ENCODE measurements around the gene MARK3.
"Not testable (repeated sequence)": the region's sequence is repeated elsewhere in the genome, so short reads cannot be mapped to it uniquely, and the experiment has no call there.

MARK3 gene

DNA sequence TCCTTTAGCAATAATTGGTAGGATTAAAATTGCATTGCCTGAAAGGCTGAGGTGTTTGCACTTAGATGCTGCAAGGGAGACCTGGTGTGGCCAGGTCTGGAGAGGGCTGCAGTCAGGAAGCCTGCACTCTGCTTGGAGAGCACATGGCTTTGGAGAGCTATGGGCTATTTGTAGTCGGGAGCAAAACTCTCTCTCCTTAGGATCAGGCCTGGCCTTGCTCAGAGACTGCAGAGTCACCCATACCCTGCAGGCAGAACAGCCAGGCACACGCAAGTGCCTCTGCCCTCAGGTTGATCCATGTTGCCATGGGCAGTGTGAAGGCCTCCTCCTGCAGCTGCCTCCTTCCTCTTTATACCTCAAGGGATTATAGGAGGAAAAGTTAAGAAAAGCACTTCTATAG is 110.6 kb downstream of the MARK3 start:
- no peak for DNase-seq

DNA sequence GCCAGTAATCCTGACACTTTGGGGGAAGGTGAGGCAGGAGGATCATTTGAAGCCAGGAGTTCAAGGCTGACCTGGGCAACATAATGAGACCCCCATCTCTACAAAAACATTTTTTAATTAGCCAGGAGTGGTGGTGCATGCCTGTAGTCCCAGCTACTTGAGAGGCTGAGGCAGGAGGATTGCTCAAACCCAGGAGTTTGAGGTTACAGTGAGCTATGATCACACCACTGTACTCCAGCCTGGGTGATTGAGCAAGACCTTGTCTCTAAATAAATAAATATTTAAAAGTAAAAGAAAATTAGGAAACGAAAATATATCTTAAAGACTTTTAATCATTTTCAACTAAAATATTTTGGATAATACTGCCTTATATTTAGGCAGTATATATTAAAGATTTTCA is 111.6 kb downstream of the MARK3 start:
- no peak for DNase-seq

DNA sequence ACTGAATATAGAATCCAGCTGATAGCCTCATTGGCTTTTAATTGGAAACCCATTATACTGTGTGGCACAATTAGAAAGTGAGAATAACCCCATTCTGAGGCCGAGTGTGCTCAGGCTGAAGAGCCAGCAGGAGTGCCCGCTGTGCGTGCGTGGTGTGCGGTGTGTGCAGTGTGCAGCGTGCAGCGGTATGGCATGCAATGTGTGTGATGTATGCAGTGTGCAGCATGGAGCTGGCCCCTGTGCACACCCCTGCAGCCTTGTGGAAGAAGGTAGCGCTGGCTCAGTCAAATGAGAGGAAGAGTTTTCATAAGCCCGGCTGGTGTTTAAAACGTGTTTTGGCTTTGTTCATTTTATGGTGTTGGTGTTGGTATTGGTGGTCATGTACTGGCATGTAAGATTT is 114.5 kb downstream of the MARK3 start:
- no peak for DNase-seq

DNA sequence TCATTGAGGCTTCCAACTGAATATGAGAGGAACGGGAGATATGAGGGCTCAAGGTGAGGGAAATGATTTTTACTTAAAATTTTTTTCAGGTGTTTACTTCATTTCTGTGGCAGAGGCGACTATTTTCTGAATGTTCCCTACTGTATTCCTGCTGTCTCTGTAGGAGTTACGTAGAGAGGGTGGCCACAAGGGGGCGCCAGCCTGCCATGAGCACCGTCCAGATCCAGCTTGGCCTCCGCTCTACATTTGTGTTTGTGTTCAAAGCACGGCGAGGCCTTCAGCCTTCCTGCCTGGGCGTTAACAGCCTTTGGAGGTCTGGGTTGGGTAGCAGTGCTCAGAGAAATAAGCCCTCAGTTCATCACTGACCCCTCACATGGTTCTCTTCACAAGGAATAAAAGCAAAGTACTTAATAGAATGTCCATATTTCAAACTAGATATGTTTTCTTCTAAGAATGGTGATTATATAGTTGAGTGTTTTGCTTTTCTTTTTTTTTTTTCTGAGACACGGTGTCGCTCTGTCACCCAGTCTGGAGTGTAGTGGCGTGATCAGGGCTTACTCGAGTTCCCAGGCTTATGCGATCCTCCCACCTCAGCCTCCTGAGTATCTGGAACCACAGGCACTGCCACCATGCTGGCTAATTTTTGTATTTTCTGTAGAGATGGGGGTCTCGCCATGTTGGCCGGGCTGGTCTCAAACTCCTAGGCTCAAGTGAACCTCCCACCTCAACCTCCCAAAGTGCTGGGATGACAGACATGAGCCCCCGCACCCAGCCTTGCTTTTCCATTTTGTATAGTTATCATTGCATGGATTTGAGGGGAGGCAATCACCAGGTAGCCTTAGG is 115.2 kb downstream of the MARK3 start:
- peak; percentile 80 for DNase-seq

DNA sequence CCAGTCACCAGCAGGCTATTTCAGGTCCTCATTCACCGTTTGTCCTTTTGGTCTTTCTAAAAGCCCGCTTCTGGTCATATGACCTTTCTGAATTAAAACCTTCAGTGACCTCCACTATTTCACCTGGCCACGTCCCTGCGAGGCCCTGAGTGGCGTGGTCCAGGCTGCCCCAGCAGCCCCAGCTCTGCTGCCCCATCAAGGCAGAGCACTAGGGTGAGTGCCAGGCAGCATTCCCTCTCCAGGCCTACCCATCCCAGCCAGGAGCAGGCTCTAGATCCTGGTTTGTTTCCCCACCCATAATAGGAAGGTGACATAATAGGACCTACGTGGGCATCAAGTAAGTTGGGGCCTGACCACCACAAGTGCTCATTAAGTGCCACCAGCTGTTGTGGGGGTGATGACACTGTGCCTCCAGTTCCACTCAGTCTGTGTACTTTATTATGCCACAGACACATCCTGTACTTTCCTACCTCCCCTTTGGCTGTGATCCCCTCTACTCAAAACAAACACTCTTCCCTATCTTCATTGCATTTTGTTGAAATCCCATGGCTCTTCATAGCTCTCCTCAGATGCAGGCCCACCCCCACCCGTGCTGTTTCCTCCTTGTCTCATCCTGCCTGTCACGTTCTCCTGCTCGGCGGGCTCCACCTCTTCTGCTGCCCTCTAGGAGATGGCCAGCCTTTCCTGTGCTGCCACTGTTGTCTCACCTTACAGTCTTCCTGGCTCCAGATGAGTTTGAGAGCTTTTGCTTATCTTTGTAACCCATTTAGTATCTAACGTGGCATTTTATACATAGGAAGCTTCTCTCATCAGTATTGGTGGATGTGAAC is 116.0 kb downstream of the MARK3 start:
- no peak for DNase-seq

DNA sequence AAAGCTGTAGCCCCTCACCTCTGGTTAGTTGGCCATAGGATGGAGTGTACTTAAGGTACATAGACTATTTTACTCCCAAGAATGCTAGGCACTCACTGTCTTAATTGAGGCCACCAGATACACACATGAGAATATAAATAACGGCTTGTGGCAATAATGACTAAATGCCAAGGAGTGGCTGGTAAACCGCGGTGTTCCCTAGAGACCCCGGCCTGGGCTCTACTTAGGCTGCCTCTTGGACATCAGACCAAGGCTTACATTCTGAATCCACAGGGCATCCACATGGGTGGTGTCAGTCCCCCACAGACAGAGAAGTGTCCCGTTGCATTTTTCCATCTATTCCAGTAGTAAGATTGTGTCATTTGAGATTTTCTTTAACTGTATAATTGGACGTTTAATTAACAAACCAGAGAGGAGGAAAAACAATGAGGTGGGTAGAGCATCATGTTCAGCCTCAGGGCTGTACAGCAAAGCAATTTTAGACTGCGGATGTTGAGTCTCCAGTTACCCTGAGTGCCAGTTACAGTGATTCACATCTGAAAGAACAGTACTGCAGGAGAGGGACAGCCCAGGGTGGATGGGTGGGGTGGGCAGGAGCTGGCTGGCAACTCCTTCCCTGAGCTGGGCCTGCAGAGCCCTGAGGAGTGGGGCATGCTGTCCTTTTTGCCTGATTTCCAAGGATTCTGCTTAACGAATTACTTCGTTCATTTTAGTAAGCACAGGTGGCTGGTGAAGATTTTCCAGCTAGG is 116.9 kb downstream of the MARK3 start:
- no peak for DNase-seq

DNA sequence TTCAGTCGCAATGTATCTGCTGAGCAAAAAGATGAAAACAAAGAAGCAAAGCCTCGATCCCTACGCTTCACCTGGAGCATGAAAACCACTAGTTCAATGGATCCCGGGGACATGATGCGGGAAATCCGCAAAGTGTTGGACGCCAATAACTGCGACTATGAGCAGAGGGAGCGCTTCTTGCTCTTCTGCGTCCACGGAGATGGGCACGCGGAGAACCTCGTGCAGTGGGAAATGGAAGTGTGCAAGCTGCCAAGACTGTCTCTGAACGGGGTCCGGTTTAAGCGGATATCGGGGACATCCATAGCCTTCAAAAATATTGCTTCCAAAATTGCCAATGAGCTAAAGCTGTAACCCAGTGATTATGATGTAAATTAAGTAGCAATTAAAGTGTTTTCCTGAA is 117.7 kb downstream of the MARK3 start:
- DNase-seq: no peak

DNA sequence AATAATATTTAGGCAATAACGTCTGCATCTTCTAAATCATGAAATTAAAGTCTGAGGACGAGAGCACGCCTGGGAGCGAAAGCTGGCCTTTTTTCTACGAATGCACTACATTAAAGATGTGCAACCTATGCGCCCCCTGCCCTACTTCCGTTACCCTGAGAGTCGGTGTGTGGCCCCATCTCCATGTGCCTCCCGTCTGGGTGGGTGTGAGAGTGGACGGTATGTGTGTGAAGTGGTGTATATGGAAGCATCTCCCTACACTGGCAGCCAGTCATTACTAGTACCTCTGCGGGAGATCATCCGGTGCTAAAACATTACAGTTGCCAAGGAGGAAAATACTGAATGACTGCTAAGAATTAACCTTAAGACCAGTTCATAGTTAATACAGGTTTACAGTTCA is 118.1 kb downstream of the MARK3 start:
- no peak for DNase-seq

DNA sequence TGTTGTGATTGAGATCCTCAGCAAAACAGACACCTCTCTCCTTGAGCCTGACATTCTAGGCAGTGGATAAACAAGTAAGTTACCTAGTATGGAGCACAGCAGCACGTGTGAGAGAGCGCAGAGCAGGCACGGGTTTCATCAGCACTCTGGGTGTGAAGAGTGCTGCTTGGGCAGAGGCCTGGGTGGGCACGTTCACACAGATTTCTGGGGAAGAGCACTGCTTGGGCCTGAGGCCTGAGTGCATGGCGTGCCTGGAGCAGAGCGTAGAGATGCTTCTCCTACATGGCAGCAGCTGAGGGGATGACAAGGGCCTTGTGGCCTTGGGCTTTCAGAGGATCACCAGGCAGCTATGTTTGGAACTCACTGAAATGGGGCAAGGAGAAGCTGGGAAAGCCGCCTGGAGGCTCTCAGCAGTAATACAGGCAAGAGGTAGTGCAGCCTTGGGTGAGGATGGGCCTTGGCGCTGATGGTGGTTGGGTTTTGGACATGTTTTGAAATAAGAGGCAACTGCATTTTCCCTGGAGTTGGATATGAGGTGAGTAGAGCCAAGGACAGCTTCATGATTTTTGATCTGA is 119.9 kb downstream of the MARK3 start:
- DNase-seq: no peak

DNA sequence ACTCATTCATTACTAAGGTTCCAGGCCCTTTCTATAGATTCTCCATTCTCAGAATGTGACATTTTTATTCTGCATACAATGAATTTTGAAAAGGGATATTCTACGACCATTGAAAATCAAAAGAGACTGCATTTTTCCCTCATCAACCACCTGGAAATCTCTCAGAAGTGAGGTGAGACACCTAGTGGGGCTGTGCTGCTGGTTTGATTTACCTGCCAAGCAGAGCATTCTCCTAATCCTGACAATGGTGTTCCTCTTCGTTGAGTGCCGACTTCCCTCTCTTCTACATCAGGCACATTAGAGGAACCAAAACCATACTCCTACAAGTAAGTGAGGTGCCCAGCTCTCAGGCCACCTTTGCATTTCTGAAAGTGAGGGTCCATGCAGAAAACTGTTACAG is 122.5 kb downstream of the MARK3 start:
- DNase-seq: no peak

DNA sequence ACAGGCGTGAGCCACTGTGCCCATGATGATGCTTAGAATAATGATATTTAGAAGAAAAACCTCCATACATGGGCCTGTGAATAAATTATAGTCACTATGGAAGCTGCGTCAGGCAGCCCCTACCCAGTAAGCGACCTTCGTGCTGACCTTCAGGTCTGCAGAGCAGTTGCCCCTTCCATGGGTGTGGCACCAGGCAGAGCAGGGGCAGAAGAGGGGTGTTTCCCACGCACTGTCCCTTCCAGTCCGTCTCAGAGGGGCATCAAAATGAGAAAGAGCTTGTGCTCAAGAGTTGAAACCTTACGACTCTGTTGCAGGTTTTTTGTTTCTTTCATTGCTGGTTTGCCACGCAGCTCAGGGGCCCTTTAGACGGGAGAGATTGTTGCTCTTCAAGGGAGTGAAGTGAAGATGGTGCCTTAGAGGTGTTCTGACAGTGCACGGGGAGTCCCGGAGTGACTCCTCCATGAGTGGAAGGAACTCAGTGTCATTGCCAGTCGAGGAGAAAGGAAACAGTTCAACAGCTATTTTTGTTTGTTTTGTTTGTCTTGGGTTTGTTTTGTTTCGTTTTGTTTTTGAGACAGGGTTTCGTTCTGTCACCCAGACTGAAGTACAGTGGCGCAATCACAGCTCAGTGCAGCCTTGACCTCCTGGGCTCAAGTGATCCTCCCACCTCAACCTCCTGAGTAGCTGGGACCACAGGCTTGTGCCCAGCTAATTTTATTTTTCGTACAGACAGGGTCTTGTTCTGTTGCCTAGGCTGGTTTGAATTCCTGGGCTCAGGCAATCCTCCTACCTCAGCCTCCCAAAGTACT is 123.5 kb downstream of the MARK3 start:
- DNase-seq: no peak

DNA sequence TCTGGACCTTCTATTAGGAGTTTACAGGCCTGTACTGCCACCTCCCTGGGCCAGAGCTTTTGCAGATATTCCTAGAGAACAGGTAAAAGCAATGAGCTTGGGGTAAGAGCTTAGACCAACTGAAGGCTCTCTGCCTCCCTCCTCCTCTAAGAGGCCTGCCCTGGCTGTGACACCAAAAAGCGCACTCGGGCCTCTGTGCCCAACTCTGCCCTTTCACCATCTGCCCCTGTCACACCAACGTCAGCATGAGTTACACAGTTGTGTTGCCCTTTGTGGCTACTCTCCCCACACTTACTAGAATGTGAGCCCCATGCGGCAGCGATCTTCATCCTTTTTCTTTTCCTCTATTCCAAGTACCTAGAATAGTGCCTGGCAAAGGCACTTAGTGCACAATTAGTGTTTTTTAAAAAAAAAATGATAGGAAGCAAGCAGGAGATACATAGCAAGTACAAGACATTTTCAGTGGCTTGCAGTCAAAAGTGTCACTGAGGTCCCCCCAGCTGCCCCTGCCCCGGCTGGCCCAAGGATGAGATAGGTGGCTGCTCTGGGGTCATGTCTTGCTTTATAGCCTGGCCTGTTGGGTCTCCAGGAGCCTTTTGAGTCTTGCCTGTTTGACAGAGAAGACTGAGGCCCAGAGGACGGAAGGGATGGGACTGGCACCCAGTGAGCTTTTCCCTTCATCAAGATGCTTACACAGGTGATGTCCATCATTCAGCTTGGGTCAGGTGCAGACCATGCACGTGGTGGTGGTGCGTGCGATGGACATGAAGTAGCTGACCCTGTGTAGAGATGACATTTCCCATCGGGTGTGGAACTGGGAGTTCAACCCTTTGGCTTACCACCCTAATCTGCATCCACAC is 124.9 kb downstream of the MARK3 start:
- no peak for DNase-seq

DNA sequence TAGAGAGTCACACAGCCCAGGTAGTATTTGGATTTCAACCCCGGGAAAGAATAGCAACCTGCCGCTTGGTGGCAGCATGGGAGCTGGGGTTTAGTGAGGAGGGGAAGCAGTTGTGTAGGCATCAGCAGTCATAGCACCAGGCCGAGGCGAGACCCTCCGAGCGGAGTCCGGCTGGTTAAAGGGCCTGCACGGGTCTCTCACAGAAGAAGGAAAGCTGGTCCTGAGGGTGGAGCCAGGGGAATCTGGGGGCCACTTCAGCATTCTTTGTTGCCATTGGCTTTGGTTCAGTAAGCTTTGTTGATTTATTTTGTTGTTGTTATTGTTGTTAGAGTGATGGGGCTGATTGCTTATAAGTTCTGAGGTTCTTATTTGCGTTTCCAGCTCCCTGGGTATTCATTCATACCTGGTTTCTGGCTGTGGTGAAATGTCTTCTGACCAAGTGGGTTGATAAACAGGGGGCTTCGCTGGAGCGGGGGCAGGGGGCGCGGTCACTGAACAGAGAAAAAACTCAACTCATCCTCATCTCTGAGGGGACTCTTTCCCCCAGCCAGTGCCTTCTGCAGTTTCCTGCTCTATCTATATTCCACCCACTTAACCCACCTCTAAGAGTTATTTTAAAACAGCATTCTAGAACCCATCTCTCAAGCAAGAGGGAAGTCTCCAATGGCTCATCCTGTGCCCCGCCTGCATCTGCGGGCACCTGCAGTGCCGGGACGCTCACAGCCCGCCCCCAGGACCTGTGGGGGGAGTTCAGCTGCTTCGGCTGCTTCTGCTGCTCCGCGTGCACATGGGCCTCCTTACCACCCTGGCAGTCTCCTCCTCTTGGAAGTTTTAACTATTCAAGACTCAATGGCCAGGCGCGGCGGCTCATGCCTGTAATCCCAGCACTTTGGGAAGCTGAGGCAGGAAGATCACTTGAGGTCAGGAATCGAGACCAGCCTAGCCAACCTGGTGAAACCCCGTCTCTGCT is 125.8 kb downstream of the MARK3 start:
- no peak for DNase-seq

DNA sequence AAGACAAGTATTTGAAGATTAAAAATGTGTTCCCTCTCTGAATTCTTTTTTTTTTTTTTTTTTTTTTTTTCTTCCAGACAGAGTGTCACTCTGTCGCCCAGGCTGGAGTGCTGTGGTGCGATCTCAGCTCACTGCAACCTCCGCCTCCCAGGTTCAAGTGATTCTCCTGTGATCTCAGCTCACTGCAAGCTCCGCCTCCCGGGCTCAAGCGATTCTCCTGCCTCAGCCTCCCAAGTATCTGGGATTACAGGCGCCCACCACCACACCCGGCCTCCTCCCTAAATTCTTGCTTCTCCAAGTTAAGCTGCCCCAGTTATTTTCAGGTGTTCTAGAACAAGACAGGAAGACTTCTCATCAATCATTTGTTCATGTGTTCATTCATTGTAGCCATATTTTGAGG is 127.0 kb downstream of the MARK3 start:
- DNase-seq: not testable (repeated sequence)

DNA sequence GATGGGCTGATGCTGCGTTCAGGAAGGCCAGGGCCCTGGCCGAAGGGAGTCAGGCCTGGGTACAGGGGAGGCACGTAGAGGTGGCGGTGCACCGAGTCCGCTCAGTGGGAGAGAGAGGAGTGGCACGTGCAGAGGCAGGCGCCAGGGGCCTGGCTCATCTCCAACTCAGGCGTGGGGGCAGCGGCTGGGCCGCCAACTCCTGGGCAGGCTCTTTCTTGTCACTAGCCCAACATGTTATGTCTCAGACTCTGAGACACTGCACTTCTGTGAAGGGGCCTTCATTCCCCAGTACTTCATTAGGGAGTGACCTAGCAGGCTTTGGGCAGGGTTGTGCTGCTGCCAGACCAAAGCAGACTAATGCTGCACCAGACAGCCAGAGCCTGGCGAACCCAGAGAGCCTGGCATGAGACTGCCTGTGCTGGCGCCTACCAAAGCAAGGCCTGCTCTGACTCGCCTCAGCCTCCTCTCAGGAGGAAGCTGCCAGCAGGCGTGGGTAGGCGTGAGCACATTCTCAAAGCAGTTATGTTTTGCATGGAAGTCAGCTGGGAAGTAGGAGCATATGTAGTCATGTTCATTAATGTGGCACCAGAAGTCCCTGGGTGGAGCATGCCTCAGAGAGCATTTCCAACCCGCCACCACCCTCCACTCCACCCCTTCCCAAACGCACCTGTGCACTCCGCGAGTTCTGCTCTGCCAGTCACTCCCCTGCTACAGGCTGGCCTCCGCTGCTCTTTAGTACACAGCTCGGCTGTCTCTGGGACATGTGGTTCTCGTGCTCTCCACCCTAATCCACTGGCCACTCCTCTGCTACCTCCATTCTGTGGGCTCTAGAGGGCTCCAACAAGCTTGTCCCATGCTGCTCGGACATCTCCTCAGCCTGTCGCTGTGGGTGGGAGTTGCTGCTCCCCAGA is 127.7 kb downstream of the MARK3 start:
- DNase-seq: no peak

DNA sequence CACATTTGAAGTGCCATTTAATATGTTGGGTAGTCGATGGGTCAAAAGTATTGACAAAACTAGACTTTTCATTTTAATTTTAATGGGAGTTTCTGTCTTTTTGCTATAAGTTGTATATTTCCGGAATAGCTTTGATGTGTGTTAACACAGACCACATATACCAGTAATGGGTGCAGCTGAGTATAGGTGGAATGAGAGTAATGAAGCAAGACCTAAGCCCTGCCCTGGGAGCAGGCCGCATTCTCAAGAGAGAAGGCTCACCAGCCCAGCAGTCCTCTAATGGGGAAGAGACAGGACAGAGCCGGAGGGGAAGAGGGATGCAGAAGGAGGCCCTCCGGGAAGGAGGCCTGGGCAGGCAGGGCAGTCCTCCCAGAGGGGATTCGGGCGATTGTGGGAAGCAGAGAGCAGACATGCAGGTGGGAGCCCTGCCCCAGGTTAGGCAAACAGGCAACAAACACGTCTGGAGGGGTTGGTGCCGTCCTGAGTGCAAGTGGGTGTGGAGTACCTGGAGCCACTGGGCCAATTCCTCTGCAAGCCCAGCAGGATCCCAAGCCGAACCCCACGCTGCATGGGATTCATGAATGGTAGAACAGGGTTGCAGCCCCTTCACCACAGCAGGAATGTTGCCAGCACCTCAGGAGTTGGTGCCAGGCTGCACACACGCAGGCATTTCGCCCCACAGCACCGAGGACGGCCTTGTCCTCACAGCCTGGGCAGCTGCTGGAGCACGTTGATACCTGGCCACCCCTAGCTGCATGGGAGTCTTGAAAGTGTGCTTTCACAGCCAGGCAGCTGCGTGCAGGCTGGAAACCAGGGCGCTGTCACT is 129.6 kb downstream of the MARK3 start:
- DNase-seq: no peak

DNA sequence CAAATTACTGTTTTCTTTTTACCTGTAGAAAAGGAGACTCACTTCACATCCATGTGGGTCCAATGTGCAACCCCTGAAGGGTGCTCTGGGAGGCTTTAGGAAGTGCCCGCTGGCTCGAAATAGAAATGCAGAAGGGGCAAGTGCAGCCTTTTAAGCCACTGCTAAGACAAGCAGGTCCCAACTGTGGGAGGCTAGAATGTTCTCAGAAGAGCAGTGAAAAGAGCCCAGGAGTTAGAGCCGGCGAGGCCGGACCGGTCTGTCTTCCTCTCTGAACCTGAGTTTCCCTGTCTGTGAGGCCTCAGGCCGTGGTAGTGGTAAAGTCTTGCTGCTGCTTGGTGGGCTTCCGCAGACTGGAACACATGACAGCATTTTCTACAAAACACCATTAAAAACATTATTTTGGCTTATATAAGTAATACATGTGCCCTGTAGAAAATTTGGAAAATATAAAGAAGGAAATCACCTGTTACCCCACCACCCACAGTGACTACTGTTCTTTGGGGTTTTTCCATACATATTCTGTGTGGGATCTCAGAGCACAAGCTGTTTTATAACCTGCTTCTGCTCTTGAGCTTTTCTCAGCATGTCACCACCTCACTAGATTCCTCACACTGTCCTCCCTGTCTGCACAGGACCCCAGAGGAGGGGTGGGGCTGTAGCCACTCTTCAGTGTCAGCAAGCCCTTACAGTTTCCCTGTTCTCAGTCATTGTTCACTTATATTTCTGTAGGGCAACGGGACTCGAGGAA is 131.4 kb downstream of the MARK3 start:
- DNase-seq: no peak
